ENCODE data around the gene ZNF831.

DNA sequence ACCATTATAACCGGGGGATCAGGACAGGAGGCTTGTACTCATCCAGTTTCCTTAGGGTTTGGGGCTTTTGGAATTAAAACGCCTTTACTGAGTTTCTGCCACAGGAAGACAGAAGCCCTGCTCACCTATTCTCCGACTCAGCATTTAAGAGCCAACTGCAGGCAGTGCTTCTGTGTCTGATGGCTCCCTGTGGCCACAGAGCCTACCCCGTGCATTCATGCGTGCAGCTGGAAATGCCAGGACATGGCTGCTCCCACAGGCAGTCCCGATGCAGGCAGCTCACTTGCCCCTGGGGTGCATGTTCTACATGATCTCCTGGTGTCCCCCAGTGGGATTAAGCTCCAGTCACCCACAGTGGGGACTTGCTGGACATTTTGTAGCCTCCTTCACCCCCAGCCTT lies 22.2 kb downstream of the ZNF831 start:
- no peak for TF ChIP-seq CTCF (IDR thresholded peaks at IDR 0.05 in 2 of 3, conservative IDR thresholded peaks at IDR 0.05 in 1 of 3; ENCODE audit: borderline replicate concordance in 1 of 3, insufficient read depth in 1 of 3, low read depth in 2 of 3, low read length in 2 of 3)
- TF ChIP-seq, protein P1, sequence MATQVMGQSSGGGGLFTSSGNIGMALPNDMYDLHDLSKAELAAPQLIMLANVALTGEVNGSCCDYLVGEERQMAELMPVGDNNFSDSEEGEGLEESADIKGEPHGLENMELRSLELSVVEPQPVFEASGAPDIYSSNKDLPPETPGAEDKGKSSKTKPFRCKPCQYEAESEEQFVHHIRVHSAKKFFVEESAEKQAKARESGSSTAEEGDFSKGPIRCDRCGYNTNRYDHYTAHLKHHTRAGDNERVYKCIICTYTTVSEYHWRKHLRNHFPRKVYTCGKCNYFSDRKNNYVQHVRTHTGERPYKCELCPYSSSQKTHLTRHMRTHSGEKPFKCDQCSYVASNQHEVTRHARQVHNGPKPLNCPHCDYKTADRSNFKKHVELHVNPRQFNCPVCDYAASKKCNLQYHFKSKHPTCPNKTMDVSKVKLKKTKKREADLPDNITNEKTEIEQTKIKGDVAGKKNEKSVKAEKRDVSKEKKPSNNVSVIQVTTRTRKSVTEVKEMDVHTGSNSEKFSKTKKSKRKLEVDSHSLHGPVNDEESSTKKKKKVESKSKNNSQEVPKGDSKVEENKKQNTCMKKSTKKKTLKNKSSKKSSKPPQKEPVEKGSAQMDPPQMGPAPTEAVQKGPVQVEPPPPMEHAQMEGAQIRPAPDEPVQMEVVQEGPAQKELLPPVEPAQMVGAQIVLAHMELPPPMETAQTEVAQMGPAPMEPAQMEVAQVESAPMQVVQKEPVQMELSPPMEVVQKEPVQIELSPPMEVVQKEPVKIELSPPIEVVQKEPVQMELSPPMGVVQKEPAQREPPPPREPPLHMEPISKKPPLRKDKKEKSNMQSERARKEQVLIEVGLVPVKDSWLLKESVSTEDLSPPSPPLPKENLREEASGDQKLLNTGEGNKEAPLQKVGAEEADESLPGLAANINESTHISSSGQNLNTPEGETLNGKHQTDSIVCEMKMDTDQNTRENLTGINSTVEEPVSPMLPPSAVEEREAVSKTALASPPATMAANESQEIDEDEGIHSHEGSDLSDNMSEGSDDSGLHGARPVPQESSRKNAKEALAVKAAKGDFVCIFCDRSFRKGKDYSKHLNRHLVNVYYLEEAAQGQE (IDR thresholded peaks at IDR 0.05; ENCODE audit: low read depth) = no peak
- no peak for TF ChIP-seq RAD21 (IDR thresholded peaks at IDR 0.05; ENCODE audit: low read depth)
- no peak for TF ChIP-seq ELF1 (IDR thresholded peaks at IDR 0.05; ENCODE audit: borderline replicate concordance, low read depth)
- no peak for TF ChIP-seq SIN3A (IDR thresholded peaks at IDR 0.05; ENCODE audit: low read depth)
- no peak for TF ChIP-seq EZH2phosphoT487 (IDR thresholded peaks at IDR 0.05; ENCODE audit: borderline replicate concordance)
- no peak for TF ChIP-seq POLR2A (IDR thresholded peaks at IDR 0.05; ENCODE audit: borderline replicate concordance, extremely low read depth, insufficient read depth, insufficient read length)
- no peak for TF ChIP-seq EGR1 (IDR thresholded peaks at IDR 0.05; ENCODE audit: low read depth)
